Chondrocyte (in vitro differentiated cells): Measurements from ENCODE around the gene FCHSD1. TPM values are rescaled to one million over a fixed set of nuclear protein-coding genes. Genes with fewer than 3 reads are reported as not detected.

ENCODE experiments used
- DNase-seq: peaks from one replicate; pipeline ENCODE4 v3.0.0; 2021; ENCODE audit warnings: mixed read lengths, low spot score
- H3K27ac Mint-ChIP-seq: one replicate; pipeline ENCODE4 v1.8.0; 2021; ENCODE audit warnings: mild to moderate bottlenecking, moderate library complexity, mixed read lengths; ENCODE audit not compliant: unreplicated experiment
- H3K27me3 Mint-ChIP-seq: 2 replicates; pipeline ENCODE4 v1.8.0; 2021; ENCODE audit warnings: low read depth, mixed read lengths
- H3K36me3 Mint-ChIP-seq: 2 replicates; pipeline ENCODE4 v1.8.0; 2021; ENCODE audit warnings: low read depth, mixed read lengths
- H3K4me1 Mint-ChIP-seq: 2 replicates; pipeline ENCODE4 v1.8.0; 2021; ENCODE audit warnings: low read depth, mild to moderate bottlenecking, mixed read lengths
- H3K4me3 Mint-ChIP-seq: one replicate; pipeline ENCODE4 v1.8.0; 2021; ENCODE audit warnings: mild to moderate bottlenecking, moderate library complexity, mixed read lengths; ENCODE audit not compliant: unreplicated experiment
- H3K9me3 Mint-ChIP-seq: 2 replicates; pipeline ENCODE4 v1.8.0; 2021; ENCODE audit warnings: low read depth, mixed read lengths
- CTCF ChIP-seq: fragments of 200-600 bp; sonication (generic); IDR thresholded peaks from 2 replicates; pipeline ENCODE4 v1.5.0; 2021; ENCODE audit warnings: antibody characterized with exemption, mild to moderate bottlenecking, moderate library complexity
- long read RNA-seq: library from polyadenylated mRNA; stranded (forward); transcript quantifications from one replicate; pipeline ENCODE4 v2.0.0, GENCODE V29; 2021
- total RNA-seq: library from RNA; stranded (reverse); gene quantifications from 3 replicates; pipeline ENCODE4 v1.2.1, GENCODE V29; 2021

FCHSD1 gene
- total RNA-seq, result 16.4 to 29.8 TPM (median 24.7 TPM) in 3 replicates
- long read RNA-seq, partial matches to known transcripts, result 6 of 36 reads
- long read RNA-seq, other reads (novel, unspliced or antisense), result 30 of 36 reads

GRCh38 chr5:141650851-141651727 is at the start of gene FCHSD1:
Gene FCHSD1 (minus strand): TSS chr5:141651418. CDS start chr5:141651368, 50 bp downstream.
- no peak for DNase-seq
- peaks cover 6% of the 10 kb centered on the region for H3K36me3 Mint-ChIP-seq
- peak within 1 kb of the TSS; percentile 99 for H3K4me3 Mint-ChIP-seq
- no peaks in the 10 kb centered on the region for H3K27me3 Mint-ChIP-seq
- H3K9me3 Mint-ChIP-seq, result no peaks in the 10 kb centered on the region
- H3K27ac Mint-ChIP-seq, result peak within 1 kb of the TSS; percentile 86
- TF ChIP-seq CTCF, result peak; percentile 25
- peaks cover 20% of the 10 kb centered on the region for H3K4me1 Mint-ChIP-seq

DNA sequence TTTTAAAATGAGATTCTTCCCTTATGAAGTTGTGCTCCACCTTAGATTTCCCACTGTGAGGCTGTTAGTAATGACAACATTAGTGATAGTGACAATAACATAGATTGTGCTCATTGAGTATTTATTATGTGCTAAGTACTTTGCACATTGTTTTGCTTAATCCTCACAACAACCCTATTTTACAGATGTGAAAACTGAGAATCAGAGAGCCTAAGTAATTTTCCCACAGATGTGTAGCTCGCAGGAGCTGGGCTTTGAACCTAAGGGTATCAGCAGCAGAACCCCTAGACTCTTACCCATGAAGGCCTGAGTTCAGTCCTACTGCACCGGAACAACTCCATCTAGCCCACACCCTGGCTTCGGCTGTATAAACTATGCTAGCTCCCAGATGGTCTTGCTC is 46.4 kb upstream of the FCHSD1 start:
- no peak for TF ChIP-seq CTCF
- Mint-ChIP-seq H3K27me3 (peaks cover 43% of the 10 kb centered on the region), H3K4me1 (peaks cover 9% of the 10 kb centered on the region), H3K9me3 (no peaks in the 10 kb centered on the region), H3K36me3 (no peaks in the 10 kb centered on the region), H3K4me3 (no peak overlapping the region), H3K27ac (no peak overlapping the region)
- DNase-seq, result no peak

DNA sequence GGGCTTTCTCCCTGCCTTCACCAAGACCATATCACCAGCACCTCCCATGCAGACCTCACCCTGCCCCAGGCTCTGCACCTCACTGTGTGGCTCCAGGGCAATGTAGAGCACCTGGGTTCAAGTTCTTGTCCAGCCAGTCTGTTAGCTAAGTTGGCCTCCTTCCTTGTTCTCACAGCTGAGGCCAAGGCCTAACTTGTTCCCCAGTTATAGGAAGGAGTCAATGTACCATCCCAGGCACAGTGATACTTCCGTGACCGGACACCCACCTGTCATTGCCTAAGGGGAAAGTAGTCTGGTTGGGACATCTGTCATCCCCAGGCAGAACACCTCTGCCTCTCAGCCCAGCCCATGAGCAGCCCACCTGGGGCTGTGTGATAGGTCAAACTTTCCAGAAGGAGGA is 45.2 kb upstream of the FCHSD1 start:
- DNase-seq, result no peak
- Mint-ChIP-seq H3K36me3 (no peaks in the 10 kb centered on the region), H3K27me3 (peaks cover 39% of the 10 kb centered on the region), H3K27ac (no peak overlapping the region), H3K4me3 (no peak overlapping the region), H3K9me3 (no peaks in the 10 kb centered on the region), H3K4me1 (peaks cover 8% of the 10 kb centered on the region)
- TF ChIP-seq CTCF, result no peak

DNA sequence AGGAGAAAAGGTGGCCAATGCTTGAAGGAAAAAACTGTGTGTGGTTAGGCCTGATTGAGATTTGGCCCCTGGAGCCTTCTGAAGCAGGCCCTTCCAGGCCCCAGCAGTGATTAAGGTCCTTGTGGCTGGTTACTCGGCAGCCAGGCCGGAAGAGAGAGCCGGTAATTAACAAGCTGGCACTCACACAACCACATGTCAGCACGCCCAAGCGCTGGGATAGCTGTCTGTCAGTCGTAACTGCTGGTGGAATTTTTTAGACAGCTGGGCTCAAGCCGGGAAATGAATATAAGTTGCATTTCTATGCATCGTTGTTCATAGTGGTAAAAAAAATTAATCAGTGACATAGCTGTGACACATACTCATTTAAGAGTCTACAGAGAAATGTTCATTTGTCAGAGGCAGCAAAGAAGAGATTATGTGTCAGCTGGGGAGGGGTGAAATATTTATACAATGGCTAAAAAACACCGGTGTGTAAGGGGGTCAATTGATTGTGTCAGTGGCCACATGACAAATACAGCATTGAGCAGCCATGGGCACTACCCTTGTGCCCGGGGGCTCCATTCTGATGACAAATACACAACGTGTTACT is 44.5 kb upstream of the FCHSD1 start:
- Mint-ChIP-seq H3K27ac (no peak overlapping the region), H3K36me3 (no peaks in the 10 kb centered on the region), H3K9me3 (no peaks in the 10 kb centered on the region), H3K4me1 (peaks cover 8% of the 10 kb centered on the region), H3K4me3 (no peak overlapping the region), H3K27me3 (peaks cover 34% of the 10 kb centered on the region)
- DNase-seq, result no peak
- no peak for TF ChIP-seq CTCF

DNA sequence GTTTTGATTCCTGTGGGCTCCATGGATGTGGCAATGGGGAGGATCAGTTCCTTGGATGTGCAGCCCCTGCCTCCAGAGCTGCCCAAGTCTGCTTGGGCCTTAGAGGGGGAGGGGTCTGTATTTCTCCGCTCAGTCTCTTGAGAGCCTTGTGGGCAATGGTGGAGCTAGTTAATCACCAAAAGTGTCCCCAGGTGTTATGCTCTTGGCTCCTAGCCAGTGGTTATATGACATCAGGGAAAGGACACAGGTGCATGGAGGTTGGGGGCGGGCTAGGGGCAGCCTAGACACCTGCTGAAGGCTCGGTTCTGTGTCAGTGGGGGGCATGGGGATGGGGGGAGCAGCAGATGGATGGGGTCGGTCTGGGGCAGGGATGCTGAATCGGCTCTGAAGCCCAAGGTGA is 43.3 kb upstream of the FCHSD1 start:
- DNase-seq, result no peak
- no peaks in the 10 kb centered on the region for H3K9me3 Mint-ChIP-seq
- H3K36me3 Mint-ChIP-seq, result no peaks in the 10 kb centered on the region
- H3K4me1 Mint-ChIP-seq, result peaks cover 8% of the 10 kb centered on the region
- H3K27me3 Mint-ChIP-seq, result peaks cover 34% of the 10 kb centered on the region
- no peak overlapping the region for H3K4me3 Mint-ChIP-seq
- no peak overlapping the region for H3K27ac Mint-ChIP-seq
- TF ChIP-seq CTCF, result no peak
